ENCODE results near the gene AKR1B15. TPM values are rescaled to one million over a fixed set of nuclear protein-coding genes. Genes with fewer than 3 reads are reported as not detected.

The AKR1B15 gene
- total and polyA plus RNA-seq, 2 experiments from 2014 or later: 0.21 to 2.6 TPM

- H3K4me3 ChIP-seq: no peak overlapping the region
Measured at GRCh38 chr7:134613623-134614347, 64.9 kb downstream of the AKR1B15 start.

DNA sequence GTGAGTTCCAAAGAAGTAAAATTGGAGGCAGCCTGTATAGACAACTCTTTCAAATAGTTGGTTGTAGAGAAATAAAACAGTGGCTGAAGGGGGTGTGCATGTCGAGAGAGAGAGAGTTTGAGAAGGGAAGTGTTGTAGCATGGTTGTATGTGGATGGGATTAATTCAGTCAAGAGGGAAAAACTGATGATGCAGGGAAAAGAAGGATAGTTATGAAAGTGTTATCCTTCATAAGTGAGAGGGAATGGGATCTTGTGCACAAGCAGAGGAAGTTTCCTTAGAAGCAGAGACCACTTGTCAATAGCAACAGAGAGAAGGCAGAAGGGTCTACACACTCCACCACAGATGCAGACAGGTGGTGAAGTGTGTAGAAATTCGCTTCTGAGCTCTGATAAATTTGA is 67.7 kb downstream of the AKR1B15 start:
- Histone ChIP-seq H3K27me3 (peaks cover 12% of the 10 kb centered on the region), H3K36me3 (no peaks in the 10 kb centered on the region), H3K27ac (no peak overlapping the region), H3K4me1 (ENCODE audit: low read depth) (no peaks in the 10 kb centered on the region), H3K9me3 (ENCODE audit: low read depth) (no peaks in the 10 kb centered on the region), H3K4me3 (no peak overlapping the region)
- TF ChIP-seq CTCF (IDR thresholded peaks at IDR 0.05; ENCODE audit: low read depth, low read length): no peak
- no peak for DNase-seq (ENCODE audit: low read depth in 1 of 2, low spot score in 1 of 2)

More at GRCh38 chr7:134613623-134614347, 64.9 kb downstream of the AKR1B15 start:
- peak in 1 of 2 donors; percentile 95 for DNase-seq (ENCODE audit: low read depth in 1 of 2, low spot score in 1 of 2)
- H3K9me3 ChIP-seq (ENCODE audit: low read depth): no peaks in the 10 kb centered on the region
- no peaks in the 10 kb centered on the region for H3K4me1 ChIP-seq (ENCODE audit: low read depth)
- H3K27ac ChIP-seq: no peak overlapping the region
- H3K36me3 ChIP-seq: no peaks in the 10 kb centered on the region
- peaks cover 5% of the 10 kb centered on the region for H3K27me3 ChIP-seq
- TF ChIP-seq CTCF (IDR thresholded peaks at IDR 0.05; ENCODE audit: low read depth, low read length): peak; percentile 10

DNA sequence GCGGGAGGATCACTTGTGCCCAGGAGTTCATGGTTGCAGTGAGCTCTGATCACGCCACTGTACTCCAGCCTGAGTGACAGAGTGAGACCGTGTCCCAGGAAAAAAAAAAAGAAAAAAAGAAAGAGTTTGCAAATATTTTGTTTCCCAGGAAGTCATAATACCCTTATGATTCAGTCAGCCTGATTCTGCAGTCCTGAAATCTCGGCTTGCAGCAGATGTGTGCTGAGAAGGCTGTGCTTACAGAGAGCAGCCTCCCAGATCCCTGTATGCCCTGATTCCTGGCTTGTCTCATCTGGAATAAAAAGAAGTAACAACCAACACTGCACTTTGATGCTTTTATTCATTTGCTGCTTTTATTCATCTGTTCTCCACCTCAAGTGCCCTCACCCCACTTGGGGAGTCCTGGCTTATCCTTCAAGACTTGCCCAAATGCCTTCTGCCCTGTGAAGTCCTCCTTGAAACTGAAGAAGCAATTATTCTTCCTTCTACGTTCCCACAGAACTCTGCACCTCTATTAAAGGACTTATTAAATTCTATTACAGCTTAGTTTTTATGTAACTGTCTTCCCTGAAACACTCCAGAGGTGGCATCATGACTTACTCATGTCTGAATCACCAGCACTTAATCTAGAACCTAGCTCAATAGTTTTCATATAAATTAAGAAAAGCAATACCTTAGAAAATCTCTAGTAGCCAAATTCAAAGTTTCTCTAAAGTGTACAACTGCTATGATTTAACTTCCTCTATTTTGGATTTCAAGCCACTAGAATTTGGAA is 70.0 kb downstream of the AKR1B15 start:
- peak in 1 of 2 donors; percentile 58 for DNase-seq (ENCODE audit: low read depth in 1 of 2, low spot score in 1 of 2)
- TF ChIP-seq CTCF (IDR thresholded peaks at IDR 0.05; ENCODE audit: low read depth, low read length): no peak
- Histone ChIP-seq H3K9me3 (ENCODE audit: low read depth) (no peaks in the 10 kb centered on the region), H3K27ac (no peak overlapping the region), H3K36me3 (no peaks in the 10 kb centered on the region), H3K4me3 (no peak overlapping the region), H3K27me3 (peaks cover 12% of the 10 kb centered on the region), H3K4me1 (ENCODE audit: low read depth) (no peaks in the 10 kb centered on the region)

DNA sequence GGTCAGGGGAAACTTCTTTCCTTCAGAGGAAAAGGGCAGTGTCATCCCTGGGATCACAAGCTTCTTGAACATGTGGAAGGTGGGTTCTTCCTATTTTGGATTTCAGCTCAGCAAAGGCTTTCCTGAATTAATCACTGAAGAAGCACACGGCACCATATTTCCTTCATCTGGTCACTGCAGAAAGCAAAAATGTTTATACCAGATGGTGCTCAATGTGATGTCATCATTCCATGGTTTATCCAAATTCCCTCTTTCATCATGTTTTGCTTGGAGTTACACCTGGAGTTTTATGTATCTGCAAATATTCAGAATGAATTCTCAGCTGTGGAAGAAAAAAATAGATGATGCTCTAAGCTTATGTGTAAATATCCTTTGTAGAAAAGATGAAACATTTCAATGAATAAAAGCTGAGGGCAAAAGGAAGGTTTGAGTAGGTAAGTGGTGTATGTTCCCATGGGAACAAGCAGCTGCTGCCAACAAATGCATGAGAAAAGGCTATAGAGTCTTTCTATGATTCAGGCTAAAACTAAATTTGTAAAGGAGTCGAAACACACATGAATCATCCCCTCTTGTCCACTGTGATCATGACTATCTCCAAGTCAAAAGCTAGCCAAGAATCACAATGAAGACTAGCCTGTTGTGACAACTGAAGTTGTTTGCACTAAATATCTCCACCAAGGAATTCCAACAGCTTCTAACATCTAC is 70.9 kb downstream of the AKR1B15 start:
- H3K9me3 ChIP-seq (ENCODE audit: low read depth): no peaks in the 10 kb centered on the region
- H3K4me3 ChIP-seq: no peak overlapping the region
- peaks cover 15% of the 10 kb centered on the region for H3K27me3 ChIP-seq
- H3K4me1 ChIP-seq (ENCODE audit: low read depth): no peaks in the 10 kb centered on the region
- no peak overlapping the region for H3K27ac ChIP-seq
- DNase-seq (ENCODE audit: low read depth in 1 of 2, low spot score in 1 of 2): peak in 1 of 2 donors; percentile 79
- no peak for TF ChIP-seq CTCF (IDR thresholded peaks at IDR 0.05; ENCODE audit: low read depth, low read length)
- H3K36me3 ChIP-seq: no peaks in the 10 kb centered on the region

- H3K36me3 ChIP-seq: no peaks in the 10 kb centered on the region
- no peak for DNase-seq (ENCODE audit: low read depth in 1 of 2, low spot score in 1 of 2)
- peaks cover 40% of the 10 kb centered on the region for H3K27me3 ChIP-seq
- H3K4me3 ChIP-seq: no peak overlapping the region
- H3K4me1 ChIP-seq (ENCODE audit: low read depth): no peaks in the 10 kb centered on the region
- no peak overlapping the region for H3K27ac ChIP-seq
- TF ChIP-seq CTCF (IDR thresholded peaks at IDR 0.05; ENCODE audit: low read depth, low read length): no peak
- no peaks in the 10 kb centered on the region for H3K9me3 ChIP-seq (ENCODE audit: low read depth)
Measured at GRCh38 chr7:134622303-134622995, 73.5 kb downstream of the AKR1B15 start.

Measured in cardiac muscle cell (in vitro differentiated cells and primary cell).